Activated T-helper 1 cell treated with anti-CD3 and anti-CD28 coated beads, Interleukin-2, amount 50 U/mL, for 16 hours (primary cell): ENCODE data around the gene MMP17.
"Not testable (repeated sequence)": the region's sequence is repeated elsewhere in the genome, so short reads cannot be mapped to it uniquely, and the experiment has no call there.

ENCODE experiments used
- DNase-seq, 2 donors: peaks; one replicate each; pipeline ENCODE4 v3.0.0-alpha.2; 2020; ENCODE audit warnings: low read depth in 1 of 2, low spot score in 1 of 2

MMP17 gene

GRCh38 chr12:131862994-131863710, 35.0 kb downstream of the MMP17 start:
- no peak for DNase-seq

GRCh38 chr12:131863711-131864396, 35.7 kb downstream of the MMP17 start:
- no peak for DNase-seq

- DNase-seq, result no peak
Observed at GRCh38 chr12:131864469-131864868, 36.3 kb downstream of the MMP17 start.

- no peak for DNase-seq
Observed at GRCh38 chr12:131865180-131865875, 37.1 kb downstream of the MMP17 start.

GRCh38 chr12:131867471-131867870, 39.3 kb downstream of the MMP17 start:
- DNase-seq, result no peak

GRCh38 chr12:131867891-131868675, 39.9 kb downstream of the MMP17 start:
- DNase-seq, result no peak

GRCh38 chr12:131869871-131870418, 41.8 kb downstream of the MMP17 start:
- DNase-seq, result no peak

GRCh38 chr12:131871677-131872076, 43.5 kb downstream of the MMP17 start:
- DNase-seq, result no peak

GRCh38 chr12:131872154-131873051, 44.2 kb downstream of the MMP17 start:
- DNase-seq, result no peak

GRCh38 chr12:131873293-131873692, 45.1 kb downstream of the MMP17 start:
- DNase-seq, result no peak

- not testable (repeated sequence) for DNase-seq
Observed at GRCh38 chr12:131874972-131875371, 46.8 kb downstream of the MMP17 start.

GRCh38 chr12:131877216-131877615, 49.0 kb downstream of the MMP17 start:
- not testable (repeated sequence) for DNase-seq

- not testable (repeated sequence) for DNase-seq
Observed at GRCh38 chr12:131878436-131878835, 50.2 kb downstream of the MMP17 start.

GRCh38 chr12:131882804-131883520, 54.8 kb downstream of the MMP17 start:
- DNase-seq, result no peak

GRCh38 chr12:131883521-131883900, 55.3 kb downstream of the MMP17 start:
- DNase-seq, result no peak

- not testable (repeated sequence) for DNase-seq
Observed at GRCh38 chr12:131885076-131885475, 56.9 kb downstream of the MMP17 start.

- DNase-seq, result no peak
Observed at GRCh38 chr12:131885543-131886057, 57.4 kb downstream of the MMP17 start.

GRCh38 chr12:131891722-131892121, 63.5 kb downstream of the MMP17 start:
- not testable (repeated sequence) for DNase-seq
